K562 (cell line): Measurements from ENCODE around the gene C1orf116. TPM values are rescaled to one million over a fixed set of nuclear protein-coding genes. Genes with fewer than 3 reads are reported as not detected.

Experiments
- BACH1 ChIP-seq: fragments of 200-800 bp; sonication (Bioruptor generic); IDR thresholded peaks from 2 replicates; pipeline ENCODE4 v1.6.1; 2016; ENCODE audit warnings: missing genetic modification characterization, missing compliant biosample characterization
- CHD7 ChIP-seq: fragments of 200-600 bp; sonication (generic); IDR thresholded peaks from one replicate; pipeline ENCODE4 v1.6.1; 2012; ENCODE audit warnings: mild to moderate bottlenecking, low read depth, low read length, inconsistent platforms
- ELF2 ChIP-seq: fragments of 250-450 bp; sonication (Bioruptor Pico); IDR thresholded peaks from 2 replicates; pipeline ENCODE4 v1.5.0; 2021; ENCODE audit warnings: mild to moderate bottlenecking
- GMEB1 ChIP-seq: fragments of 250-450 bp; sonication (Bioruptor Pico); IDR thresholded peaks from 2 replicates; pipeline ENCODE4 v1.4.0; 2020; ENCODE audit warnings: mild to moderate bottlenecking
- HDAC3 ChIP-seq: fragments of 450-650 bp; IDR thresholded peaks from 2 replicates; pipeline ENCODE4 v1.6.1; 2018; ENCODE audit warnings: borderline replicate concordance, mild to moderate bottlenecking, moderate library complexity; ENCODE audit not compliant: partially characterized antibody
- HMG20B ChIP-seq: fragments of 250-450 bp; sonication (Bioruptor Pico); IDR thresholded peaks from 2 replicates; pipeline ENCODE4 v1.5.0; 2021; ENCODE audit warnings: mild to moderate bottlenecking
- MEF2D ChIP-seq: conservative IDR thresholded peaks from 2 replicates; pipeline ENCODE4 v1.6.1; 2016; ENCODE audit warnings: low read depth, missing genetic modification characterization, missing compliant biosample characterization
- RCOR1 ChIP-seq, 2 experiments: IDR thresholded peaks; 2 replicates each; pipeline ENCODE4 v1.6.1; 2012; ENCODE audit warnings: low read depth in 2 of 2, low read length in 2 of 2, borderline replicate concordance in 1 of 2, improper control_type of control experiment in 1 of 2
- RFX7 ChIP-seq: fragments of 250-450 bp; sonication (Bioruptor Pico); IDR thresholded peaks from 2 replicates; pipeline ENCODE4 v1.5.1; 2021; ENCODE audit warnings: mild to moderate bottlenecking
- ZNF518B ChIP-seq: fragments of 250-450 bp; sonication (Bioruptor Pico); IDR thresholded peaks from 2 replicates; pipeline ENCODE4 v1.5.0; 2021; ENCODE audit warnings: mild to moderate bottlenecking, moderate library complexity
- ZNF75A ChIP-seq: fragments of 450-650 bp; formaldehyde crosslinking; IDR thresholded peaks from 2 replicates; pipeline ENCODE4 v1.4.0; 2020; ENCODE audit warnings: mild to moderate bottlenecking
- polyA plus RNA-seq, 8 experiments: library from polyadenylated mRNA; depleted of rRNA in 4 of 8; stranded (reverse) in 5 of 8; unstranded in 3 of 8; fragments of >200 nt; fragmentation: Nextera tagmentation in 2 of 8; fragmentation: Illumina TruSeq in 1 of 8; extraction: Ambion mirVana in 2 of 8; extraction: Trizol in 1 of 8; gene quantifications; 2 replicates each; pipeline versions ENCODE4 v1.2.1 to v1.2.3, GENCODE V29; 2011 to 2014; ENCODE audit warnings: inconsistent platforms in 1 of 8, missing spikeins in 1 of 8
- total RNA-seq, 7 experiments: library from RNA; depleted of rRNA in 6 of 7; stranded (reverse); fragments of >200 nt in 6 of 7; fragmentation: Illumina TruSeq in 2 of 7; extraction: Trizol in 2 of 7; gene quantifications; 2 replicates each; pipeline versions ENCODE4 v1.2.1 to v1.2.3, GENCODE V29; 2011 to 2021; ENCODE audit warnings: low replicate concordance in 1 of 7

The C1orf116 gene
- total and polyA plus RNA-seq, 9 of the 15 experiments (the other 6 are each of a cell fraction or from before 2014, with no cell fraction given), result 0.62 to 3.0 (median 0.95) TPM

GRCh38 chr1:207050480-207051190 is 18.1 kb upstream of the C1orf116 start (continued):
- TF ChIP-seq CHD7, result no peak
- no peak for TF ChIP-seq ZNF75A (CRISPR knock-in tag)
- TF ChIP-seq HMG20B (CRISPR knock-in tag), result no peak
- TF ChIP-seq RFX7 (CRISPR knock-in tag), result no peak
- peak in 1 of 2 experiments; percentile 56; a peak in 2 of 4 replicates for TF ChIP-seq RCOR1 (IDR thresholded peaks at IDR 0.05; ENCODE audit: borderline replicate concordance in 1 of 2, low read depth in 2 of 2, low read length in 2 of 2)
- no peak for TF ChIP-seq MEF2D
- no peak for TF ChIP-seq ELF2 (CRISPR knock-in tag)
- TF ChIP-seq GMEB1 (CRISPR knock-in tag), result no peak
- no peak for TF ChIP-seq ZNF518B (CRISPR knock-in tag)
- no peak for TF ChIP-seq BACH1 (tag)
- TF ChIP-seq HDAC3, result no peak
